Smooth muscle cell of the brain vasculature (primary cell): ENCODE results near the gene RHOBTB1.

Experiments used
- DNase-seq: peaks from one replicate; pipeline ENCODE4 v3.0.0-alpha.2; 2012; ENCODE audit warnings: low read depth, low spot score

RHOBTB1 gene

GRCh38 chr10:60820093-60820754, 123.8 kb downstream of the RHOBTB1 start:
- DNase-seq = no peak
